ENCODE results near the gene MPI. TPM values are rescaled to one million over a fixed set of nuclear protein-coding genes. Genes with fewer than 3 reads are reported as not detected.
A peak's percentile ranks its signal among the peaks of the same experiment; 100 is the strongest.

Gene MPI
- total RNA-seq, 3 donors from 2014 or later (not counting 1 experiment from before 2014, with no cell fraction given) = 15.7 to 20.4 (median 18.8) TPM

- ATAC-seq (peak; percentile 10 to 39 (median 24)), DNase-seq (peak in 1 of 2 donors; percentile 53)
- Mint-ChIP-seq H3K4me1 (peaks cover 20 to 35% of the 10 kb centered on the region in 2 donors), H3K27me3 (ENCODE audit: low read depth in 2 of 2) (no peaks in the 10 kb centered on the region), H3K9me3 (no peaks in the 10 kb centered on the region), H3K36me3 (no peaks in the 10 kb centered on the region), H3K27ac (peak overlapping the region; percentile 93 to 96), H3K4me3 (peak overlapping the region; percentile 98)
- TF ChIP-seq, protein P1, sequence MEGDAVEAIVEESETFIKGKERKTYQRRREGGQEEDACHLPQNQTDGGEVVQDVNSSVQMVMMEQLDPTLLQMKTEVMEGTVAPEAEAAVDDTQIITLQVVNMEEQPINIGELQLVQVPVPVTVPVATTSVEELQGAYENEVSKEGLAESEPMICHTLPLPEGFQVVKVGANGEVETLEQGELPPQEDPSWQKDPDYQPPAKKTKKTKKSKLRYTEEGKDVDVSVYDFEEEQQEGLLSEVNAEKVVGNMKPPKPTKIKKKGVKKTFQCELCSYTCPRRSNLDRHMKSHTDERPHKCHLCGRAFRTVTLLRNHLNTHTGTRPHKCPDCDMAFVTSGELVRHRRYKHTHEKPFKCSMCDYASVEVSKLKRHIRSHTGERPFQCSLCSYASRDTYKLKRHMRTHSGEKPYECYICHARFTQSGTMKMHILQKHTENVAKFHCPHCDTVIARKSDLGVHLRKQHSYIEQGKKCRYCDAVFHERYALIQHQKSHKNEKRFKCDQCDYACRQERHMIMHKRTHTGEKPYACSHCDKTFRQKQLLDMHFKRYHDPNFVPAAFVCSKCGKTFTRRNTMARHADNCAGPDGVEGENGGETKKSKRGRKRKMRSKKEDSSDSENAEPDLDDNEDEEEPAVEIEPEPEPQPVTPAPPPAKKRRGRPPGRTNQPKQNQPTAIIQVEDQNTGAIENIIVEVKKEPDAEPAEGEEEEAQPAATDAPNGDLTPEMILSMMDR (IDR thresholded peaks at IDR 0.05) = no peak
- H3K36me3 ChIP-seq (ENCODE audit: control insufficient read depth, insufficient read depth, low read length) = peaks cover 30% of the 10 kb centered on the region
- H3K9me3 ChIP-seq (ENCODE audit: control insufficient read depth, insufficient read depth, low read length) = no peaks in the 10 kb centered on the region
- intact Hi-C loops (cut with micrococcal nuclease) = loop anchor here (2.0 to 5.0 kb wide), 3 partner anchors 15 to 64 kb away; partner anchors contain the start of genes COX5A, MPI and ULK3
- H3K4me1 ChIP-seq (ENCODE audit: control insufficient read depth, insufficient read depth, low read length) = peaks cover 32% of the 10 kb centered on the region
- peak overlapping the region; percentile 90 for H3K4me3 ChIP-seq (ENCODE audit: low read length)
- H3K27ac ChIP-seq (ENCODE audit: low read length) = peak overlapping the region; percentile 75
- WGBS (ENCODE audit: insufficient coverage) = under 1% methylated on average over 20 of the region's 20 CpGs
- no peaks in the 10 kb centered on the region for H3K27me3 ChIP-seq (ENCODE audit: control insufficient read depth, insufficient read depth, low read length)
Observed at GRCh38 chr15:74906067-74906449, 16.2 kb downstream of the MPI start.

DNA sequence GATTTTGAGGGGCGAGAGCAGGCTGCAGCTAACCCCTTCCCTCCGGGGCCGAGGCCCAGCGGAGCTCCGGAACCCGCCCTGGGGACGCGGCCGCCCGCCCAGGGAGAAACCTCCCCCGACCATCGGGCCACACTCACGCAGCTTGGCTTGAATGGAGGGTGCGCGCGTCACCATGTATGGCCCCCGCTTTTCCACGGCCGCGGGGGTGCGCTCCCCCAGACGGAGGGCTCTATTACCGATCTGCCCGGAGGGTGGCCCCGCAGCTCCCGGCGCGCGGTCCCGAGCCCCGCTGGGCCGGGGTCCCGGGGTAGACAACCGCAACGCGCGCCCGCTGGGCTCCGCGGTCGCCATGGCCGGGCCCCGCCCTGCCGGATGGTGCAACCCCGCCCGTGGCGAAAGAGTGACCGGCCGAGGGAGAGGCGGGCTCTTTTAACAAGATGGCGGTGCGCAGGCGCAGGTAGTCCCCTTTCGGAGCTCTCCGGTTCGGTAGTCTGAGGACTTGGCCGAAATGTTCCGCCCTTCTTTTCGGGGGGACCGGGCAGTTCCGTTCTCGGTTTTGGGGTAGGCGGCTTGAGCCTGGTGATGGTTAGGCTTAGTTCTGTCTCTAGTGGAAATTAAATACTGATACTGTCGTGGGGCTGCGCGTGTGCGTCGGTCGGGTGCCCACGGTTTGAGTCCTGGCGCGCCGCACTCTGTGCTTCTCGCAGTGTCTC lies 16.8 kb downstream of the MPI start, which contains the start of gene FAM219B:
Gene FAM219B, minus strand, starts transcription at position 402 of the 713 bp plus-strand sequence. Its CDS starts 51 bp downstream, at position 351.
- peak; percentile 92 to 95 (median 93) for ATAC-seq
- Histone ChIP-seq H3K27ac (ENCODE audit: low read length) (peak within 1 kb of the TSS; percentile 75), H3K36me3 (ENCODE audit: control insufficient read depth, insufficient read depth, low read length) (peaks cover 29% of the 10 kb centered on the region), H3K4me1 (ENCODE audit: control insufficient read depth, insufficient read depth, low read length) (peaks cover 27% of the 10 kb centered on the region), H3K4me3 (ENCODE audit: low read length) (peak within 1 kb of the TSS; percentile 90), H3K27me3 (ENCODE audit: control insufficient read depth, insufficient read depth, low read length) (no peaks in the 10 kb centered on the region), H3K9me3 (ENCODE audit: control insufficient read depth, insufficient read depth, low read length) (no peaks in the 10 kb centered on the region)
- Mint-ChIP-seq H3K4me1 (peaks cover 20 to 33% of the 10 kb centered on the region in 2 donors), H3K27me3 (ENCODE audit: low read depth in 2 of 2) (no peaks in the 10 kb centered on the region), H3K9me3 (no peaks in the 10 kb centered on the region), H3K36me3 (no peaks in the 10 kb centered on the region), H3K4me3 (peak within 1 kb of the TSS; percentile 98), H3K27ac (peak within 1 kb of the TSS; percentile 93 to 96)
- WGBS (ENCODE audit: insufficient coverage) = under 1% methylated on average over 74 of the region's 74 CpGs
- peak; percentile 78 to 82 for DNase-seq
- intact Hi-C loops (cut with micrococcal nuclease) = loop anchor here (2.0 to 5.0 kb wide), 3 partner anchors 16 to 64 kb away; partner anchors contain the start of genes COX5A, MPI and ULK3
- TF ChIP-seq, protein P1 (IDR thresholded peaks at IDR 0.05) = no peak

- H3K27me3 Mint-ChIP-seq (ENCODE audit: low read depth in 2 of 2) = no peaks in the 10 kb centered on the region
- peak in 2 of 3 donors; percentile 4 to 19 for ATAC-seq
- 55% methylated on average over 8 of the region's 8 CpGs for WGBS (ENCODE audit: insufficient coverage)
Observed at GRCh38 chr15:74907163-74907870, 17.5 kb downstream of the MPI start.

More at GRCh38 chr15:74907163-74907870, 17.5 kb downstream of the MPI start:
- H3K4me3 Mint-ChIP-seq = peak overlapping the region; percentile 98
- TF ChIP-seq, protein P1 (IDR thresholded peaks at IDR 0.05) = no peak
- Histone ChIP-seq H3K27ac (ENCODE audit: low read length) (peak overlapping the region; percentile 70), H3K9me3 (ENCODE audit: control insufficient read depth, insufficient read depth, low read length) (no peaks in the 10 kb centered on the region), H3K4me1 (ENCODE audit: control insufficient read depth, insufficient read depth, low read length) (peaks cover 24% of the 10 kb centered on the region), H3K4me3 (ENCODE audit: low read length) (peak overlapping the region; percentile 90), H3K27me3 (ENCODE audit: control insufficient read depth, insufficient read depth, low read length) (no peaks in the 10 kb centered on the region), H3K36me3 (ENCODE audit: control insufficient read depth, insufficient read depth, low read length) (peaks cover 23% of the 10 kb centered on the region)
- H3K4me1 Mint-ChIP-seq = peaks cover 20 to 30% of the 10 kb centered on the region in 2 donors
- no peaks in the 10 kb centered on the region for H3K9me3 Mint-ChIP-seq
- intact Hi-C loops (cut with micrococcal nuclease) = loop anchor here (2.0 to 5.0 kb wide), 3 partner anchors 17 to 65 kb away; partner anchors contain the start of genes COX5A, MPI and ULK3
- H3K36me3 Mint-ChIP-seq = no peaks in the 10 kb centered on the region
- H3K27ac Mint-ChIP-seq = peak overlapping the region; percentile 93 to 96
- DNase-seq = no peak

All from natural killer cell (primary cell).